ENCODE data around the gene ARL14. TPM values are rescaled to one million over a fixed set of nuclear protein-coding genes. Genes with fewer than 3 reads are reported as not detected.

The ARL14 gene
- total and polyA plus RNA-seq, 2 donors (not counting 1 experiment from before 2014, with no cell fraction given), result not detected

DNA sequence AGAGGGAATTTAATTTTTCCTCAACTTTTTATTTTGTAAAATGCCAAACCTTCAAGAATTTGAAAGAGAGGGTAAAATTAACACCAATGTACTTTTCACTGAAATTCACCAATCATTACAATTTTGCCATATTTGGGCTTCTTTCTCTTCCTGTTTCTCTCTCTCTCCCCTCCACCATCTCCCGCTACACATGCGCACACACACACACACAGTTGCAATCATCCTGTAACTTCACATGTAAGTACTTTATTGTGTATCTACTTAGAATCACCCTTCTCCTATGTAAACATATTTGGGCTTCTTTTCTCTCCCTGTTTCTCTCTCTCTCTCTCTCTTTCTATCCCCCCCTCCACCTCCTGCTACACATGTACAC lies 7.4 kb downstream of the ARL14 start:
- Histone ChIP-seq H4K20me1 (ENCODE audit: control insufficient read depth, extremely low read depth, insufficient read depth, low read length) (no peaks in the 10 kb centered on the region), H3K4me1 (ENCODE audit: control insufficient read depth, extremely low read depth, insufficient read depth, low read length) (no peaks in the 10 kb centered on the region), H2AFZ (ENCODE audit: low read length) (no peak overlapping the region), H3K4me3 (replicated peaks in 1 of 4; ENCODE audit: control extremely low read depth in 1 of 4, insufficient read depth in 1 of 4, low read depth in 3 of 4, low read length in 4 of 4) (no peak overlapping the region), H3K27me3 (ENCODE audit: control insufficient read depth, insufficient read depth, low read length) (no peaks in the 10 kb centered on the region), H3K4me2 (ENCODE audit: extremely low read depth, insufficient read depth, low read length) (no peak overlapping the region), H3K79me2 (ENCODE audit: control insufficient read depth, insufficient read depth, low read length) (no peaks in the 10 kb centered on the region), H3K27ac (ENCODE audit: insufficient read depth, low read length) (no peak overlapping the region), H3K9ac (ENCODE audit: insufficient read depth, low read length) (no peak overlapping the region), H3K36me3 (ENCODE audit: control insufficient read depth, insufficient read depth, low read length) (no peaks in the 10 kb centered on the region), H3K9me3 (ENCODE audit: control insufficient read depth, insufficient read depth, low read depth, low read length) (no peaks in the 10 kb centered on the region)
- no peak for DNase-seq (ENCODE audit: low read depth in 2 of 2)
- TF ChIP-seq, protein P1, sequence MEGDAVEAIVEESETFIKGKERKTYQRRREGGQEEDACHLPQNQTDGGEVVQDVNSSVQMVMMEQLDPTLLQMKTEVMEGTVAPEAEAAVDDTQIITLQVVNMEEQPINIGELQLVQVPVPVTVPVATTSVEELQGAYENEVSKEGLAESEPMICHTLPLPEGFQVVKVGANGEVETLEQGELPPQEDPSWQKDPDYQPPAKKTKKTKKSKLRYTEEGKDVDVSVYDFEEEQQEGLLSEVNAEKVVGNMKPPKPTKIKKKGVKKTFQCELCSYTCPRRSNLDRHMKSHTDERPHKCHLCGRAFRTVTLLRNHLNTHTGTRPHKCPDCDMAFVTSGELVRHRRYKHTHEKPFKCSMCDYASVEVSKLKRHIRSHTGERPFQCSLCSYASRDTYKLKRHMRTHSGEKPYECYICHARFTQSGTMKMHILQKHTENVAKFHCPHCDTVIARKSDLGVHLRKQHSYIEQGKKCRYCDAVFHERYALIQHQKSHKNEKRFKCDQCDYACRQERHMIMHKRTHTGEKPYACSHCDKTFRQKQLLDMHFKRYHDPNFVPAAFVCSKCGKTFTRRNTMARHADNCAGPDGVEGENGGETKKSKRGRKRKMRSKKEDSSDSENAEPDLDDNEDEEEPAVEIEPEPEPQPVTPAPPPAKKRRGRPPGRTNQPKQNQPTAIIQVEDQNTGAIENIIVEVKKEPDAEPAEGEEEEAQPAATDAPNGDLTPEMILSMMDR (conservative IDR thresholded peaks at IDR 0.05 in 1 of 2, IDR thresholded peaks at IDR 0.05 in 1 of 2; ENCODE audit: low read depth in 1 of 2, low read length in 2 of 2), result no peak
- no peak for TF ChIP-seq EZH2 (IDR thresholded peaks at IDR 0.05; ENCODE audit: low read length, missing control alignments)

DNA sequence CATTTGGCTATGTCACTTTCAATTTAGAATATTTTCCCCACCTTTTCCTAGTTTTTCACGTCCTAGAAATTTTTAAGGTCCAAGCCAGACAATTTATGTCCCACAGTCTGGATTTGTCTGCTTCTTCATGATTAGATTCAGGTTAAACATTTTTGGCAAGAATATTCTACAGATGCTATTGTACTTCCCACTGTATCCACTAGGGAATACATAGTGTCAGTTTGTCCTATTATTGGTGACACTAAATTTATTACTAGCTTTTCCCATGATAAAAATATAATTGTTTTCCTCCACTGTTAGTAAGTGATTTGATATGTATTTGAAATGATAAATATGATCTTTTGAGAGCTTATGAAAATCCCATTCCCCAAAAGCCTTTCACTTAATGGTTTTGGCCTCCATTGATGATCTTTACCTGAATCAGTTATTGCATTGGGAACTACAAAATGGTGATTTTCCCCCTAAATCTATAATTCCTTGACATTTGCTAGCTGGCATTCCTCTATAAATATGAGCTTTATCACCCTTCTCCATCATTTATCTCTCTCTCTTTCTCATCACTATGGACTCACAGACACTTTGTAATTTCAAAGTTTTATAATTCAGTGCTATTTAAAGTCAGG lies 8.3 kb downstream of the ARL14 start:
- Histone ChIP-seq H3K4me2 (ENCODE audit: extremely low read depth, insufficient read depth, low read length) (no peak overlapping the region), H3K9me3 (ENCODE audit: control insufficient read depth, insufficient read depth, low read depth, low read length) (no peaks in the 10 kb centered on the region), H4K20me1 (ENCODE audit: control insufficient read depth, extremely low read depth, insufficient read depth, low read length) (no peaks in the 10 kb centered on the region), H3K79me2 (ENCODE audit: control insufficient read depth, insufficient read depth, low read length) (no peaks in the 10 kb centered on the region), H3K27ac (ENCODE audit: insufficient read depth, low read length) (no peak overlapping the region), H3K36me3 (ENCODE audit: control insufficient read depth, insufficient read depth, low read length) (no peaks in the 10 kb centered on the region), H3K4me1 (ENCODE audit: control insufficient read depth, extremely low read depth, insufficient read depth, low read length) (no peaks in the 10 kb centered on the region), H2AFZ (ENCODE audit: low read length) (no peak overlapping the region), H3K4me3 (replicated peaks in 1 of 4; ENCODE audit: control extremely low read depth in 1 of 4, insufficient read depth in 1 of 4, low read depth in 3 of 4, low read length in 4 of 4) (no peak overlapping the region), H3K9ac (ENCODE audit: insufficient read depth, low read length) (no peak overlapping the region), H3K27me3 (ENCODE audit: control insufficient read depth, insufficient read depth, low read length) (no peaks in the 10 kb centered on the region)
- DNase-seq (ENCODE audit: low read depth in 2 of 2), result no peak
- TF ChIP-seq, protein P1 (conservative IDR thresholded peaks at IDR 0.05 in 1 of 2, IDR thresholded peaks at IDR 0.05 in 1 of 2; ENCODE audit: low read depth in 1 of 2, low read length in 2 of 2), result peak in 1 of 2 donors; percentile 43
- TF ChIP-seq EZH2 (IDR thresholded peaks at IDR 0.05; ENCODE audit: low read length, missing control alignments), result no peak

GRCh38 chr3:160686955-160687535 lies 10.1 kb downstream of the ARL14 start:
- Histone ChIP-seq H3K79me2 (ENCODE audit: control insufficient read depth, insufficient read depth, low read length) (no peaks in the 10 kb centered on the region), H3K4me1 (ENCODE audit: control insufficient read depth, extremely low read depth, insufficient read depth, low read length) (no peaks in the 10 kb centered on the region), H2AFZ (ENCODE audit: low read length) (no peak overlapping the region), H3K36me3 (ENCODE audit: control insufficient read depth, insufficient read depth, low read length) (no peaks in the 10 kb centered on the region), H4K20me1 (ENCODE audit: control insufficient read depth, extremely low read depth, insufficient read depth, low read length) (no peaks in the 10 kb centered on the region), H3K9me3 (ENCODE audit: control insufficient read depth, insufficient read depth, low read depth, low read length) (no peaks in the 10 kb centered on the region), H3K27ac (ENCODE audit: insufficient read depth, low read length) (no peak overlapping the region), H3K27me3 (ENCODE audit: control insufficient read depth, insufficient read depth, low read length) (no peaks in the 10 kb centered on the region), H3K4me3 (replicated peaks in 1 of 4; ENCODE audit: control extremely low read depth in 1 of 4, insufficient read depth in 1 of 4, low read depth in 3 of 4, low read length in 4 of 4) (no peak overlapping the region), H3K4me2 (ENCODE audit: extremely low read depth, insufficient read depth, low read length) (no peak overlapping the region), H3K9ac (ENCODE audit: insufficient read depth, low read length) (no peak overlapping the region)
- TF ChIP-seq, protein P1 (conservative IDR thresholded peaks at IDR 0.05 in 1 of 2, IDR thresholded peaks at IDR 0.05 in 1 of 2; ENCODE audit: low read depth in 1 of 2, low read length in 2 of 2), result peak in 1 of 2 donors; percentile 36
- no peak for TF ChIP-seq EZH2 (IDR thresholded peaks at IDR 0.05; ENCODE audit: low read length, missing control alignments)
- DNase-seq (ENCODE audit: low read depth in 2 of 2), result peak; percentile 18 to 50
